OCI-M2 (cell line): ENCODE results near the gene GNAQ.
"Not testable (repeated sequence)": the region's sequence is repeated elsewhere in the genome, so short reads cannot be mapped to it uniquely, and the experiment has no call there.

Experiments used
- DNase-seq: peaks from one replicate; lab custom pipeline; 2025; ENCODE audit not compliant: unreplicated experiment; lab: John Stamatoyannopoulos, UW

GNAQ gene

DNA sequence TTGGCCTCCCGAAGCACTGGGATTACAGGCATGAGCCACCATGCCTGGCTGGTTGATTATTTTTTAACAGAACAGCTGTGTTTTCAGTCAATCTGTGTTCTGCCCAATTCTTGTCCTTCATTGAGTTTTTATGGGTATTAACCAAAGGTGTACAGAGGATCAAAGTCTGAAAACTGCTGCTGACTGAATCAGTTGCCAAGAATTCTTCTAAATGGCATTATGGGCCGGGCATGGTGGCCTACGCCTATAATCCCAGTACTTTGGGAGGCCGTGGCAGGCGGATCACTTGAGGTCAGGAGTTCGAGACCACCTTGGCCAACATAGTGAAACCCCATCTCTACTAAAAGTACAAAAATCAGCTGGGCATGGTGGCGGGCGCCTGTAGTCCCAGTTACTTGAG, 150.0 kb downstream of the GNAQ start:
- DNase-seq, result not testable (repeated sequence)

DNA sequence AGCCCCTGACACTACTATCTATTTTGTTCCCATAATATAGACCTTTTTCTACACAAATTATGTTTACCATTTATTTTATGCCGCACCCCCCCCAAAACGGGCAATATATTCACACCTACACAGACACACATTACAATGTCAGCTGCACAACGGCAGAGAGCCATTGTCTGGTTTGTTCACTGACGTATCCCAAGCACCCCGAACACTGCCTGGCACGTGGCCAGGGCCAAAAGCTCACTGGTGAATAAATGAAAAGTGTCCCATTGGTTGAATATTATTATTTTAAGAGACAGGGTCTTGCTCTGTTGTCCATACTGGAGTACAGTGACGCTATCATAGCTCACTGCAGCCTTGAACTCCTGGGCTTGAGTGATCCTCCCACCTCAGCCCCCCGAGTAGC, 150.5 kb downstream of the GNAQ start:
- DNase-seq, result no peak

DNA sequence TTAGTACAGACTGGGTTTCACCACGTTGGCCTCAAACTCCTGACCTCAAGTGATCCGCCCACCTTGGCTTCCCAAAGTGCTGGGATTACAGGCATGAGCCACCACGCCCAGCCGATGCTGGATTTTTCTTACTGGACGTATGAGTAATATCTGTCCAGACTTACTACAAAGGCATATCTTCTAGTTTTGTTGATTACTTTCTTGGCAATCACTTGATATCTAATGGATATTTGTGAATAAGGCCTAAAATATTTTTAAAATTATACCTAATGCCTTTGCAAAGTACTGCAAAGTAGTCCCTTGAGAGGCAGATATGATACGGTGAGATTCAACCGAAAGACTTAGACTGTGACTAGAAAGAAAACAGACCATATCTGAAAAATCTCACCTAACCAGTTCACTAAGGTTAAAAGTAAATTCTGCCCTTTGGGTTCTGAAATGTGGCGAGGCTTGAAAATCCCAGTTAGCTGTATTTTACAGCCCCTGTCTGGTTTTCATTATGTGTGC, 152.1 kb downstream of the GNAQ start:
- DNase-seq, result no peak

DNA sequence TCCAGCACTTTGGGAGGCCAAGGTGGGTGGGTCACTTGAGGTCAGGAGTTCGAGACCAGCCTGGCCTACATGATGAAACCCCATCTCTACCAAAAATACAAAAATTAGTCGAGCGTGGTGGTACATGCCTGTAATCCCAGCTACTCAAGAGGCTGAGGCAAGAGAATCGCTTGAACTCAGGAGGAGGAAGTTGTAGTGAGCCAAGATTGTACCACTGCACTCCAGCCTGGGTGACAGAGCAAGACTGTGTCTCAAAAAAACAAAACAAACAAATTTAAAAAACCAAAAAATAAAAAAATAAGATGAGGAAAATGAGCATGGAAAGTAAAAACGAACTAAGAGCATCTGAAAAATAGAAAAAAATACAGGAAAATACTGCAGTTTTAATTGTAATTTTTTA, 152.8 kb downstream of the GNAQ start:
- DNase-seq, result not testable (repeated sequence)

GRCh38 chr9:77877976-77878375, 153.6 kb downstream of the GNAQ start:
- no peak for DNase-seq

DNA sequence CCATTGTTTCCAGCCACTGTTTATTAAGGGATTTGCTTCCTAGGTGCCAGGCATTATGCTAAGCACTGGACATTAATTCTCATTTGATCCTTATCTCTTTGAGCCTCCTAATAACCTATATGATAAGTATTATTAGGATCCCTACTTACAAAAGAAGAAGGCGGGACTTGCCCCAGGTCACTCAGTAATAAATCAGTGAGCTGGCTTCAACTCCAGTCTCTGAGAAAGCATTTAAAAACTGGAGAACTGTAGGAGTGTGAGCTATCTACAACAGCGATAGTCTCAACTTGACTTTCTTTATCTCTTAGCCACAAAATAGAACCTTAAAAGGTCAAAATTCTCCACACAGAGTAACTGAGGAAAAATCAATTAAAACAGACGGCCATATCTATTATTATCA, 155.0 kb downstream of the GNAQ start:
- DNase-seq, result no peak

GRCh38 chr9:77876091-77876490, 155.5 kb downstream of the GNAQ start:
- no peak for DNase-seq

- no peak for DNase-seq
These were observed 158.7 kb downstream of the GNAQ start for GRCh38 chr9:77872863-77873262.

DNA sequence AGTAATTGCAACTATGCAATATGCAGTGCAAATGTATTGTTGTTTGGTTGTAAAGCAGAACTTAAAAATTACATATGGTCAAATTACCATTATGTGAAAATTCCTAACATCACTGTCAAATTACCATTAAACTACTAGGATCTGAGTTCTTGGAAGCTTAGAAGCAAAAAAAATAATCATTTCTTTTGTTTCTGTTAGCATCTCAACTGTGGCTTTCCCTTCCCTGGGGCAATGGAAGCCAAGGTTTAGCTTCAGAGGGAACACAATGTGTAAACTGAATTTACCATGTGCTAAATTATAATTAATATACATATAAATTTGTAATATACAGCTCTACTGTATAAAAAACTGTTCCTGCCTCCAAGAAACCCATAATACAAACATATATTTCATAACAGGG, 159.4 kb downstream of the GNAQ start:
- no peak for DNase-seq

DNA sequence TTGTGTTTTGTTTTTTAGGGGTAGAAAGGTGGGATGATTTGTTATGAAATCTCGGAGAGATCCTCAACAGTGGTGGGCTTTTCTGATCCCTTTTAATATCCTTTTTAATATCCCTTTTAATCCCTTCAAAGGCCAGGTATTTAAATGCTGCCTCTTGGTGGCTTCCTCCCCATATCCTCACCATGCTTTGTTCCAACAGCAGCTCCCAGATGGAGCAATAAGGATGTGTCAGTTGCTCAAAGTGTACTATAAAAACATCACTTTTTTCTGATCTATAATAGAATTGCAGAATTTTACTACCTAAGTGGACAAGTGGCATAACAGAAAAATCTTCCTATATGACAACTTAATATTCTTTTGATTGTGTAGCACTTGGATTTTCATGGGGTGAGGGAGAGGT, 160.1 kb downstream of the GNAQ start:
- DNase-seq, result no peak

DNA sequence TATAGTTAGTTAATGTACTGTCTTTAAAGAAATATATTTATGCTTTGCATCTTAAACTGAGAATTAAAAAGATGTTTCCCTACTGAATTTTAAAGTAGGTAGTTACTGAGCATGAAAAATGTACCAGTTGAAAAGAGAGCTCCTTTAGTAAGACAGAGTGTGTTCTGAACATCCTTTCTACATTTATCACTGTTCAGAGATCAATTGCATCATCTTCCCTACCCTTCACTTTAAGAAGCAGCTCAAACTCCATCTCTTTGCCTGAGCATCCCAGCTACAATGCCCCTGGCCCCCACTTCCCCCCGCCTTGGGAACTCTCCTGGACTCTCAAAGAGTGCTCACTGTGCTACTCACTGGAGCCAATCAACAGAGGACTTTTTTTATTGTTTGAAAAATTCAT, 164.7 kb downstream of the GNAQ start:
- no peak for DNase-seq

- DNase-seq, result no peak
These were observed 166.1 kb downstream of the GNAQ start for GRCh38 chr9:77865385-77866047.

GRCh38 chr9:77864211-77864889, 167.3 kb downstream of the GNAQ start:
- no peak for DNase-seq

- DNase-seq, result not testable (repeated sequence)
These were observed 168.0 kb downstream of the GNAQ start for GRCh38 chr9:77863638-77864037.

- not testable (repeated sequence) for DNase-seq
These were observed 170.7 kb downstream of the GNAQ start for GRCh38 chr9:77860953-77861352.

- no peak for DNase-seq
These were observed 173.9 kb downstream of the GNAQ start for GRCh38 chr9:77857513-77858259.

DNA sequence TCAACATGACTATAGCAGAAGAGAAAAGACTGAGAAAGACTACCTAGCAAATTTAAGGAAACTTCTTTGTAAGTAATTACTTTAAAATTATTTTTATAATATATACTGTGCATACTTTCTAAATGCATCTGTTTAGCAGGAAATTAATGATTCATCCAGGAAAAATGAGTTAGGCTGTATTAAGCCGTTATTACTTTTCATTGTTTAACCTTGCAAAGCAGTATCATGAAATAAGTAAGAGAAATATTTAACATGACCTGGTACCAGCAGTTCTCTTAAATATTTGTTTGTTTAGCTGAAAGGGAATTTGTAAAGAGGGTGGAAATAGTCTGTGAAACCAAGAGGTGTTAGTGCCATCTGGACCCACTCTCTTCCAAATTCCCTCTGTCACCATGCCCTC, 175.0 kb downstream of the GNAQ start:
- DNase-seq, result no peak

GRCh38 chr9:77854916-77855311, 176.7 kb downstream of the GNAQ start:
- no peak for DNase-seq

DNA sequence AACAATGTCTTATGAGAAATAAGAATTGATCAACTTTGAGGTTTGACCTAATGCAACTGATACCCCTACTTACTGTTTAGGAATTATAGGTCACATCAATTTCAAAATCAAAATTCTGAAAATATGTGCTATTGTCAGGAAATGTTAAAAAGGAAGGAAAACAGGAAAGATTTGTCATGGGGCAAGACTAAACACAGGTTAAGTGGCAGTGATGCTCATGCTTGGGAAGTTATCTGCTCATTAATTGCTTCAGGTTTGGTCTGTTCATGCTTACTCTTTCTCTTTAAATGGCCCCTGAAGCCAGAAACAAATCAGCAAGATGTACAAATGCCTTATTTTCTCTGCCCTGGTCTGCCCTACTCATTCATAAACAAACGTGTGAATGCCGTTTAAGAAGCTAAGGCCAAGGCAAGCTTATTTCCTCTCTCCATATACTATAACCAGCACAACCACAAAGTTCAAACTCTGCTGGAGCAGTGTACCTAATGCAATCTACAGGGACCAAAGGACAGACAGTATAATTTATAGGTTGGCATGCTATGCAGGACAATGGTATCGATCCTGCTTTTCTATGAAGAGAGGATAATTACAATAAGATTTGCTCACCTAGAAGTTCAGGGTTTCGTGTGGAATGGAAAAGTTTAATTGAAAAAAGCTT, 177.2 kb downstream of the GNAQ start:
- DNase-seq, result no peak

GRCh38 chr9:77853716-77854115, 177.9 kb downstream of the GNAQ start:
- no peak for DNase-seq

DNA sequence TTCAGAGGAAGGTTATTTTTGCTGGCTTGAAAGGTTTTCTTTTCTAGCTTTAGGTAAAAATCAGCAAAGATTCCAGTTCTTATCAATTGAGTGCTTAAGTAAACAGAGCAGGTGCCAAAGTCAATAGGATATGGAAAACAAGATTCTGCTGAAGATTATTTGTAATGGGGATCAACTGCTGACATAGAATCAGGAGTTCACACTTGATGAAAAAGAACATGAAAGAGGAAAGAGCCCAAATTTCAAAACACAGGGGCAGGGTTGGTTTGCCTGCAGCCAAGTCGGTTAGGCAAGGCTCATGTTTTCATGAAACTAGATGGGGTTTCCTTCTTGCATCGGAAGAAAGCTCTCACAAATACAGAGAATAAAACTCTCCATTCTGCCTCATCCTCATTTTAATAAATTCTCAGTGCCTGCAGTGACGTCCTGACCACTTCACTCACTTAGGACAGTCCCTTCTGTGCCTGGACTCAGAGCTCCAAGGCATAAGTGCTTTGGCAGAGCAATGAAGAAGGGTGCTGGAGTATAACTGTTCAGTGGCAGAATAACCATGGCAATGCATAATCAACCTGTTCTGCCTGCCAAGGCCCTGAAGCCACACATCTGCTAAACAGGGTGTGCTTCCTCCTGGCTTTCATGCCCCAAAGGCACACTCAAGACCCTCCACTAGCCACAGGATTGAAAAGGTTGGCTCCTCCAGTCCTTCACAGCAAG, 179.6 kb downstream of the GNAQ start:
- DNase-seq, result no peak
